Parathyroid adenoma (tissue), 2 donors: Measurements from ENCODE around the gene ASB2.

Experiments
- H2AFZ ChIP-seq: fragments of 300-600 bp; sonication (generic); one replicate; pipeline ENCODE4 v1.7.0; 2017; ENCODE audit warnings: antibody characterized with exemption, mild to moderate bottlenecking
- H3K27ac ChIP-seq: fragments of 300-600 bp; sonication (generic); one replicate; pipeline ENCODE4 v1.7.0; 2017
- H3K27me3 ChIP-seq: fragments of 300-600 bp; sonication (generic); one replicate; pipeline ENCODE4 v1.7.0; 2017; ENCODE audit warnings: low read length; ENCODE audit not compliant: control insufficient read depth, insufficient read depth
- H3K36me3 ChIP-seq: fragments of 300-600 bp; sonication (generic); one replicate; pipeline ENCODE4 v1.7.0; 2017; ENCODE audit warnings: low read length; ENCODE audit not compliant: control insufficient read depth, insufficient read depth
- H3K4me1 ChIP-seq: fragments of 300-600 bp; sonication (generic); one replicate; pipeline ENCODE4 v1.7.0; 2017; ENCODE audit warnings: control low read depth
- H3K4me2 ChIP-seq: fragments of 300-600 bp; sonication (generic); one replicate; pipeline ENCODE4 v1.7.0; 2017; ENCODE audit warnings: low read length
- H3K4me3 ChIP-seq: fragments of 300-600 bp; sonication (generic); one replicate; pipeline ENCODE4 v1.7.0; 2017; ENCODE audit warnings: low read depth, low read length
- H3K79me2 ChIP-seq: fragments of 300-600 bp; sonication (generic); one replicate; pipeline ENCODE4 v1.7.0; 2017; ENCODE audit warnings: control low read depth
- H3K9ac ChIP-seq: fragments of 300-600 bp; sonication (generic); one replicate; pipeline ENCODE4 v1.7.0; 2017; ENCODE audit warnings: mild to moderate bottlenecking
- H3K9me3 ChIP-seq: fragments of 300-600 bp; sonication (generic); one replicate; pipeline ENCODE4 v1.7.0; 2017; ENCODE audit warnings: low read length; ENCODE audit not compliant: control insufficient read depth
- TF ChIP-seq, protein P1 (sequence below): fragments of 300-600 bp; sonication (generic); IDR thresholded peaks from one replicate; pipeline ENCODE4 v1.7.0; 2017; ENCODE audit warnings: antibody characterized with exemption, mild to moderate bottlenecking
- donor health status: primary hyperparathyroidism.

Gene ASB2

DNA sequence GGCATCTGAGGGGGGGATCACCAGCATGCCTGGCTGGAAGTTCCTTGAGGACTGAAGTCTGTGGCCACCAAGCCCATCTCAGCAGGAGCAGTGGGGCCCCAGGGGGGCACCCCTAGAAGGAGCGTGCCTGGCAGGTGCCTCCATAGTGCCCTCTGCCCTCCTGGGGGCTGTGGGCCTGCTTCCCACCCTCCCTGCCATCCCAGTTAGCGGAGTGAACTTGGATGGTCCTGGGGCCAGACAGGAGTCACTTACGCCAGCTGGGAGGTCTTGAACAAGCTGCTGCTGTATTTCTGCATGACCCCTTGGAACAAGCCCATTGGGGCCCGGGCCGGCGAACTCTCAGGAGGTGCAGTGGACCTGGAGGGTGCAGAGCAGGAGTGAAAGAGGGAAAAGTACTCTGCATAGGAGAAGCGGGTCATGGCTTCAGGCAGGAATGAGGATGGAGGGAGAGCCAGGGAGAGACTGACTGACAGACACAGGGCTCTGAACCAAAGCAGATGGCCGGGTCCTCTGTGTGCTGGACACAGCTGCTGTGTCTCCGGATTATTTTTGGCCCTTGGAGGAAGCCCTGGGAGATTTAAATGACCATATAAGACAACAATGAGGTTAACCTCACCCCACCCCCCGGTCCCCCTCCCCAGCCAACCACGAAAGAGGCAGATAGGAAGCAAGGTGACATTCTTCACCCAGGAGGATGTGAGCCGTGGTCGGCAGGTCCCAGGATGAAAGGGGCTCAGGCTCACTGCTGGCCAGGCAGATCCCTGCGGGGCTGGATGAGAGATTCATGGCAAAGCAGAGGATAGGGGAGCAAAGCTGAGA is 19.6 kb downstream of the ASB2 start:
- peaks cover 8% of the 10 kb centered on the region for H3K4me1 ChIP-seq
- no peak overlapping the region for H3K4me3 ChIP-seq
- H2AFZ ChIP-seq, result no peak overlapping the region
- H3K9me3 ChIP-seq, result no peaks in the 10 kb centered on the region
- no peaks in the 10 kb centered on the region for H3K79me2 ChIP-seq
- TF ChIP-seq, protein P1, sequence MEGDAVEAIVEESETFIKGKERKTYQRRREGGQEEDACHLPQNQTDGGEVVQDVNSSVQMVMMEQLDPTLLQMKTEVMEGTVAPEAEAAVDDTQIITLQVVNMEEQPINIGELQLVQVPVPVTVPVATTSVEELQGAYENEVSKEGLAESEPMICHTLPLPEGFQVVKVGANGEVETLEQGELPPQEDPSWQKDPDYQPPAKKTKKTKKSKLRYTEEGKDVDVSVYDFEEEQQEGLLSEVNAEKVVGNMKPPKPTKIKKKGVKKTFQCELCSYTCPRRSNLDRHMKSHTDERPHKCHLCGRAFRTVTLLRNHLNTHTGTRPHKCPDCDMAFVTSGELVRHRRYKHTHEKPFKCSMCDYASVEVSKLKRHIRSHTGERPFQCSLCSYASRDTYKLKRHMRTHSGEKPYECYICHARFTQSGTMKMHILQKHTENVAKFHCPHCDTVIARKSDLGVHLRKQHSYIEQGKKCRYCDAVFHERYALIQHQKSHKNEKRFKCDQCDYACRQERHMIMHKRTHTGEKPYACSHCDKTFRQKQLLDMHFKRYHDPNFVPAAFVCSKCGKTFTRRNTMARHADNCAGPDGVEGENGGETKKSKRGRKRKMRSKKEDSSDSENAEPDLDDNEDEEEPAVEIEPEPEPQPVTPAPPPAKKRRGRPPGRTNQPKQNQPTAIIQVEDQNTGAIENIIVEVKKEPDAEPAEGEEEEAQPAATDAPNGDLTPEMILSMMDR, result no peak
- H3K9ac ChIP-seq, result no peak overlapping the region
- no peaks in the 10 kb centered on the region for H3K36me3 ChIP-seq
- H3K27me3 ChIP-seq, result no peaks in the 10 kb centered on the region
- no peak overlapping the region for H3K27ac ChIP-seq
- H3K4me2 ChIP-seq, result no peak overlapping the region

DNA sequence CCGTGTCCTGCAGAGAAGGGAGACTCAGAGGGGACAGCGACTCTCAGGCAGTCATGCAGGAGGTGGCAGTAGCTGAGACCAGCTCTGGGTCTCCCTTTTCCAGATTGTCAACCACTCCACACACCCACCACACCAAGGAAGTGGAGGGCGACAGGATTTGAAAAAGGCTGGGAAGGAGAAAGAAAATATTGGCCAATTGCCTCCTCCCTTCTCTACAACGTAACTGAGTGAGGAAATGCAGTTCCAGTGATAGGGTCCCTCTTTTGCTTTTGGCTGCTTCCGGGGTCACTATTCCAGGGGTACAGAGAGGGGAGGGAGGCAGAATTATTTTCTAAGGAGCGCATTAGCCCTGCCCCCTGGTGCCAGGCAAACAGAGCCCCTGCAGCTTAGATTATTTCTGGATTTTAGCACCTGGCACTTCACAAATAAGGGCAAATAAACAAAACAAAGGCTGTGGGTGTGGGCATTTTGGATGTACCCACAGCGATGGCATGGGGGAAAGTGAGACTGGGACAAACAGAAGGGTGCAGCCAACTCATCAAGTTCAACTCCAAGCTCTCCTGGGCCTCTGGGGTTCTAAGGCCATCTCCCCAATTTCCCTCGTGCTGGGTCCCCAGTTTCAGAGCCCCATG is 20.4 kb downstream of the ASB2 start:
- Histone ChIP-seq H3K36me3 (no peaks in the 10 kb centered on the region), H2AFZ (no peak overlapping the region), H3K4me3 (no peak overlapping the region), H3K27me3 (no peaks in the 10 kb centered on the region), H3K9ac (no peak overlapping the region), H3K27ac (no peak overlapping the region), H3K9me3 (no peaks in the 10 kb centered on the region), H3K4me1 (peaks cover 8% of the 10 kb centered on the region), H3K4me2 (no peak overlapping the region), H3K79me2 (no peaks in the 10 kb centered on the region)
- TF ChIP-seq, protein P1, result no peak

DNA sequence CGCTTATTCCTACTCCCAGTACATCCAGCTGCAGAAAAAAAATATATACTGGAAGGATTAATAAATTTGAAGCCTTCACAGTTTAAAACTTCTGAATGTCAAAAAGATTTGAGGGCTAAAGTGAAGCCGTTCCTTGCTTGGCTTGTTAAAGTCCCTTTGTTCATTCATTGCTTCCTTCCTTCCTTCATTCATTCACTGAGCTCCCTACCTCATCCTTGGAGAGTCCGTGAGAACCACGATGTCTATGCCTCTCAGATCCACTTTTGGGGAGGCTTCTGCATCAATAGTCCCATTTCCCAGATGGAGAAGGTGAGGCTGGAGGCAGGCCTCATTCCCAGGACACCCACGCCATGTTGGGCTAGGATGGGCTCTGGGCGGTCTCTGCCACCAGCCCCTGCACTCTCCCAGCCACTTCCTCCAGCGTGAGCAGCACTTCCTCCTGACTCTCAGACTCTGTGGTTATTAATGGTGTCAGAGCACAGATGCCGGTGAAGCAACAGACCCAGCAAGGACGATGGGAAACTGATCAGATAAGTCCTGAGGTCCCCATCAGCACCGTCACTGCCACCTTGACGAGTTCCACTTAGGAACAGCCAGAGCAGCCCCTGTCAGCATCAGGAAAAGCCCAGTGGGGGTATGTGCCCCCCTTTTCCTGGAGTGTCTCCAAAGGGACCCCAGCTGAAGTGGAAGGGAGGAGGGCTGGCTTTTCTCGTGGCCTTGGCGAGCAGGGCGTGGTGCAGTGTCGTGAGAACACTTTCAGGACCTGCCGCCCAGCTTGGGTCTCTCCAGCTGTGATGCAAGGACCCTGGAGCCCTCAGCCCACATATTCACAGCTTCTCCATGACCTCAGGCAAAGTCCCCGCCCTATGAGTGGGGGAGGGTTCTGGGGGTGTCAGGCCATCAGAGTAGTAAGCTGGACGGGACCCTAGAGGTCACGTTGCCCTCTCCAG is 21.2 kb downstream of the ASB2 start:
- H3K4me2 ChIP-seq, result no peak overlapping the region
- H3K36me3 ChIP-seq, result no peaks in the 10 kb centered on the region
- peaks cover 8% of the 10 kb centered on the region for H3K4me1 ChIP-seq
- H3K9ac ChIP-seq, result no peak overlapping the region
- no peaks in the 10 kb centered on the region for H3K79me2 ChIP-seq
- H3K27me3 ChIP-seq, result no peaks in the 10 kb centered on the region
- no peaks in the 10 kb centered on the region for H3K9me3 ChIP-seq
- H3K27ac ChIP-seq, result no peak overlapping the region
- H2AFZ ChIP-seq, result no peak overlapping the region
- TF ChIP-seq, protein P1, result no peak
- no peak overlapping the region for H3K4me3 ChIP-seq

DNA sequence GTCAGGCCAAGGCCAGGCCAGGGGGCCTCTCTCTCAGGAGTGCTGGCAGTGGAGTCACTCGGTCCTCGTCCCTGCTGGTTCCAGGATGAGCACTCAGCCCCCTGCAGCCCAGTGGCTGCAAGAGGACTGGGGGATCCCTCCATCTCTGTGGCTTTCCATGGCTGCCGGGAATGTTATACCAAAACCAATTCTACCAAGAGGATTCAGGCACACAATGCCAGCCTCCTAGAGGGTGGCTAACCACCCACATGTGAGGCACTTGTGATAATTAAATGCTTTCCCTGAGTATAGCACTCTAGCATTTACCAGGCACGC is 21.9 kb downstream of the ASB2 start:
- no peaks in the 10 kb centered on the region for H3K79me2 ChIP-seq
- H3K4me1 ChIP-seq, result peaks cover 6% of the 10 kb centered on the region
- no peaks in the 10 kb centered on the region for H3K36me3 ChIP-seq
- no peaks in the 10 kb centered on the region for H3K27me3 ChIP-seq
- H3K4me2 ChIP-seq, result no peak overlapping the region
- no peak overlapping the region for H3K4me3 ChIP-seq
- H3K27ac ChIP-seq, result no peak overlapping the region
- TF ChIP-seq, protein P1, result no peak
- no peak overlapping the region for H2AFZ ChIP-seq
- H3K9ac ChIP-seq, result no peak overlapping the region
- no peaks in the 10 kb centered on the region for H3K9me3 ChIP-seq
